HG03025 (cell line): ENCODE results near the gene KAT2B.

Experiments
- ATAC-seq: cut with Tn5 transposase; IDR thresholded peaks from one replicate; pipeline ENCODE4 v1.9.1; 2021; ENCODE audit warnings: mild to moderate bottlenecking, moderate library complexity; ENCODE audit not compliant: unreplicated experiment, low FRiP score

KAT2B gene

DNA sequence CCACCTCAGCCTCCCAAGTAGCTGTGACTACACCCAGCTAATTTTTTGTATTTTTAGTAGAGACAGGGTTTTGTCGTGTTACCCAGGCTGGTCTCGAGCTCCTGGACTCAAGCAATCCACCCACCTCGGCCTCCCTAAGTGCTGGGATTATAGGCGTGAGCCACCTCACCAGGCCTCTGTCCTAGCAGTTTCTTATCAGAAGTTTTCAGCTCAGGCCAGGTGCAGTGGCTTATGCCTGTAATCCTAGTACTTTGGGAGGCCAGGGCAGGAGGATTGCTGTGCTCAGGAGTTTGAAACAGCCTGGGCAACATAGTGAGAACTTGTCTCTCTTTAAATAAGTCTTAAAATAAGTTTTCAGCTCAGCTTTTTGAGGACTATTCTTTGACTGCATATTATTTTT, 97.4 kb downstream of the KAT2B start:
- ATAC-seq = no peak

GRCh38 chr3:20140881-20141280, 100.6 kb downstream of the KAT2B start:
- ATAC-seq = no peak

DNA sequence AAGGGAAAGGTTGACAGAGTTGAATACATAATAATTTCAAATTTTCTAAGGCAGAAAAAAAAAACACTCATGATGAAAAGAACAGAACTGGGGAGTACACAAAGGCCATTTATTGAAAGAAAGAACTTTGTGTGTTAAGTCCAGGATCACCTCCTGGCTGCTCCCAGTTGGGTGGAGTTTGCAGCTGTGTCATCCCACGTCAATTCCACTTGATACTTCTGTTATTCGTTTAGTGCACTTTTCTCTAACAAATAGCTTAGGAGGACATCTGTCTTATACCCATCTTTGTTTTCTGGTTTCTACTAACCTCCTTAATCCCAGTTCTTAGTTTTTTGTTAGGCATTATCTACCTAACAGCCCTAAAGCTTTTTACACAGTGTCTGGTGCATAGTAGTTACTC, 101.1 kb downstream of the KAT2B start:
- ATAC-seq = no peak

GRCh38 chr3:20141851-20142250, 101.6 kb downstream of the KAT2B start:
- no peak for ATAC-seq

- no peak for ATAC-seq
Observed at GRCh38 chr3:20142517-20142916, 102.3 kb downstream of the KAT2B start.

GRCh38 chr3:20143519-20143918, 103.3 kb downstream of the KAT2B start:
- ATAC-seq = no peak

DNA sequence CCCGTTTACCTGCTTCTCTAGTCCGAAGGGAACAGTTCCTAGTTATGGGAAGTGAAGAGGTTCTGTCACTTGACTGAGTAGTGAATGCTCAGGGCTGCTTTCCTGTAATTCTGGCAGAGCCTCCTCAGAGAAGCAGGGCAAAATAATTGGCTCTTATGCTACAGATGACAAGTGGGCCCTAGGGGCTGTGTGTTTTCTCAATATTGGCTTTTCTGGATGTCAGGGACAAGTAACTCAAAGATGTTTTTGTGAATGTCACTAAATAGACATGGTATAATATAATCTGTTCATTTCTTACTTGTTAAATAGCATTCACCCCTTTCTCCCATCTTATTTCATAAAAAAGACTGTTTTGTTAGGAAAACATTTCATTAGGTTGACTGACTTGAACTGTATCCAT, 105.6 kb downstream of the KAT2B start:
- no peak for ATAC-seq

GRCh38 chr3:20146301-20146700, 106.1 kb downstream of the KAT2B start:
- no peak for ATAC-seq

DNA sequence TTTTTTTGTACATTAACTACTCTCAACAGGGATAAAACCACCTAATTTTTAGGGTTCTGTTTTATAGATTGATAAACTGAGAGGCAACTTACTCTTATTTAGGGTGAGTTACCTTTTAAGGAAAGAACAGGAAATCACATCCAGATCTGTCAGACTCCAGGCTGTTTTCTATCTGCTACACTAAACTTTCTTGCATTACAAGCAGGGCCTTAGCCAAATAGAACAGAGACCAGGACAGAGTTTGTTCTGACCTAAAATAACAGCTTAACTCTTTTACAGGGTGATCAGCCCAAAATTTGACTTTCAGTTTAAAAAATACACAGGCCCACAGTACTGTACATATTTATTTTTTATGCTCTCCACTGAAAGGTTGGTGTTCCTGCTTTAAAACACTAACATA, 107.1 kb downstream of the KAT2B start:
- no peak for ATAC-seq

GRCh38 chr3:20148466-20148865, 108.2 kb downstream of the KAT2B start:
- no peak for ATAC-seq

GRCh38 chr3:20154078-20154477, 113.8 kb downstream of the KAT2B start:
- ATAC-seq = no peak

DNA sequence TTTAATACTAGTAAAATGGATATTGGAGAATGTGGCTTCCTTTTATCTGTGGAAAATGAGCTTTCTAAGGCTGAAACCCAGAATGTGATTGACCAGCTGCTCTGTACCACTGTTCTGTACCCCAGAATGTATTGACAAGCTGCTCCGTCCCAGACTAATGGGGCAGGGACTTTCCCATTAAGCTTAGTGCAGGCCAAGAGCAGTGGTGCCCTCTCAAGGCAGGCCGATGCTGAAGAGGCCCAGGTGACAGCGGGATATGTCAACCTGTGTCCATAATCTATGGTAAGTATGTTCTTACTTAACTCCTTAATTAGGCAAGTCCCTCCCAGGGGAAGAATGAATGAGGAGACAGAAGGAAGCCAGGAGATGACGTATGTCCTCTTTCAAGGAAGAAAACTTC, 114.7 kb downstream of the KAT2B start:
- no peak for ATAC-seq

GRCh38 chr3:20160230-20160629, 120.0 kb downstream of the KAT2B start:
- no peak for ATAC-seq

GRCh38 chr3:20161714-20162113, 121.5 kb downstream of the KAT2B start:
- no peak for ATAC-seq

GRCh38 chr3:20173844-20174410, 133.7 kb downstream of the KAT2B start:
- no peak for ATAC-seq

DNA sequence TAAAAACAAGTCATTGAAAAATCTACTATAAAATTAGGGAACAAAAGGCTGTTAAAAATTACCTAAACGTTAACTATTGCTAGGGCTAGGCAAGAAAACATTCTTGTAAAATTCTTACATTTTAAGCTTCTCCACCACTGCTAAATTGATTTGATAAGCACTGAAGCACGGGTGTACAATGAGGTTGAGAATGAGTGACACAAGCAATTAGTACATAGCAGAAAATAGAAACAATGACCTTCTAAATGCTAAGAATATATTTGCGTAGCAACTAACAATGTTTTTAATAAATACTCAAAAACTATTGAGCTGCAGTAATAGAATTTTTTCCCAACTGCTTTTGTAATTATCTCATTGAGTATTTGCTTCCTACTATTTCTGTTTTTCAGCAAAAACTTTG, 141.0 kb downstream of the KAT2B start:
- no peak for ATAC-seq

GRCh38 chr3:20182206-20182605, 142.0 kb downstream of the KAT2B start:
- no peak for ATAC-seq

GRCh38 chr3:20185331-20185678, 145.1 kb downstream of the KAT2B start:
- peak; percentile 8 for ATAC-seq

DNA sequence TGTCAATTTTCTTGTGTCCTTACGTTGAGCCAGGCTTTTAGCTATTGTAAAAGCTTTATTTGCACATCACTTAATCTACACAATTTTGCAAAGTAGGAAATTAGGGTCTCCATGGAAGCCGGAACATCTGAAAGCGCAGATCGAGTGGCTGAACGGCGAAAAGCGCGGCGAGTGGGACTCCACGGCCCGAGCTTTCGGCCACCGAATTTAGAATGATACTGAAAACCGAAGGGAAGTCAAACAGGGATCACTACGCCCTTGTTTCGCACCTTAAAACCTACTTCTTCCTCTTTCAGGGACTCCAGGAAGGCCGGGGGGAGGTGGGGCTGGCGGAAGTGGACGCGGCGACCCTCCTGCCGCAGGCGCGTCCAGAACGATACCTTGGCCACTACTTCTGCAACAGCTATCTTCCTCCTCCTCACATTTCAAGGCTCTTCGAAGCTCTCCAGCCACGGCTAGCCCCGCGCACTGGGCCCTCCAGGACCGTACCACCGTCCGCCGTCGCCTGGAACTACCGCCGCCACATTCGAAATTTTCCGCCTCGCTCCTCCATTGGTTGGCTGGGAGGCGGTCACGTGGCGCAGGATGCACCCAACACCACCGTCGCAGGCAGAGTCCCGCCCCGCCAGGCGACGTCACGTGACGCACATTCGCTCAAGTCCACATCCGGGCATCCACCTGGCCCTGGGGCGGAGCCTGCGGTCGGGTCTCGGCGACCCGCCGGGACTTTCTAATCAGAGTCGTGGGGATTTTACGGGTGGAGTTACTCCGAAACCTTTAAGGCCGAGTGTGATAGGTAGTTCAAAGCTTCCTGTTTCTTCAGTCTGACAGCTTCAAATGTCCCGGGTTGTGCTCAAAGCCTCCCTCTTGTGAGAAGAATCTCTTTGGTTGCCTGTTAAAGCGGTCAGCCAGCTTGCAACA, 145.7 kb downstream of the KAT2B start, which contains the start of gene SGO1:
SGO1 (minus strand) TSS at position 528 of the 921 bp plus-strand sequence. CDS start 2,179 bp downstream, outside the sequence.
- peak; percentile 95 for ATAC-seq

DNA sequence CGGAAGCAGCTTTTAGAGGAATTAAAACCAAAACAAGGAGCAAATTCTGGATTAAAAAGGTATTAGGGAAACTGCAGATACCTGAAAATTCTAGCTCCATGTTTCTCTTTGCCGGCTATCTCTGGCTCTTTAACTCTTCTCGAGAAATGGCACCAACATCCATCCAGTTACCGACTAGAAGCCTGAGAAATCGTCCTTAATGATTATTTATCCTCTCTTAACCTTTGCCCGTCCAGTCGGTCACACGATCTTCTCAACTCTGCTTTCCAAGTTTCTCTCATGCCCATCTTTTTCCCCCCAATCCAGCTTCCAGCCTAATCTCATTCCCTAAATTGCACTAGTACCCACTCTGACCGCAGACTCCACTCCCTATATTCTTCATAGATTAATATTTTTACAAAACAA, 146.4 kb downstream of the KAT2B start:
- ATAC-seq = peak; percentile 4

DNA sequence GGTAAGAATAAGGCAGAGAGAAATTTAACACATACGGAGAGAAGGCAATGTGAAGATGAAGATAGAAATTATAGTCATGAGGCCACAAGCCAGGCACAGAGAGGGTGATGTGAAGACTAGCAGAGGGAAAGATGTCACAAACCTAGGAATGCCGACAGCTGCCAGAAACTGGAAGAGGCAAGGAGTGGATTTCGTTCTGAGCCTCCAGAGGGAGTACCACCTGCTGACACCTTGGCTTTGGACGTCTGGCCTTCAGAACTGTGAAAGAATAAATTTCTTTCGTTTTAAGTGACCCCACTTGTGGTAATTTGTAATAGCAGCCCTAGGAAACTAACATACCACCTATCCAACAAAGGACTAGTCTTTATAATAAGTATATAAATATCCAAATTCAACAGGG, 150.7 kb downstream of the KAT2B start:
- no peak for ATAC-seq
